ENCODE results near the gene ERO1B.

ERO1B gene

GRCh38 chr1:236301958-236302335 lies 20.2 kb upstream of the ERO1B start:
- no peak for TF ChIP-seq CTCF (IDR thresholded peaks at IDR 0.05; ENCODE audit: low read depth, low read length, missing control alignments)
- H3K4me3 ChIP-seq (replicated peaks; ENCODE audit: low read depth, low read length): no peak overlapping the region
- no peak for DNase-seq (ENCODE audit: extremely low read depth, low read depth)

GRCh38 chr1:236301080-236301957 lies 19.6 kb upstream of the ERO1B start:
- no peak for DNase-seq (ENCODE audit: extremely low read depth, low read depth)
- H3K4me3 ChIP-seq (replicated peaks; ENCODE audit: low read depth, low read length): no peak overlapping the region
- no peak for TF ChIP-seq CTCF (IDR thresholded peaks at IDR 0.05; ENCODE audit: low read depth, low read length, missing control alignments)

GRCh38 chr1:236297161-236297560 lies 15.4 kb upstream of the ERO1B start:
- no peak for TF ChIP-seq CTCF (IDR thresholded peaks at IDR 0.05; ENCODE audit: low read depth, low read length, missing control alignments)
- DNase-seq (ENCODE audit: extremely low read depth, low read depth): no peak
- no peak overlapping the region for H3K4me3 ChIP-seq (replicated peaks; ENCODE audit: low read depth, low read length)

GRCh38 chr1:236292425-236292824 lies 10.7 kb upstream of the ERO1B start:
- TF ChIP-seq CTCF (IDR thresholded peaks at IDR 0.05; ENCODE audit: low read depth, low read length, missing control alignments): no peak
- DNase-seq (ENCODE audit: extremely low read depth, low read depth): no peak
- no peak overlapping the region for H3K4me3 ChIP-seq (replicated peaks; ENCODE audit: low read depth, low read length)

- no peak for DNase-seq (ENCODE audit: extremely low read depth, low read depth)
- no peak overlapping the region for H3K4me3 ChIP-seq (replicated peaks; ENCODE audit: low read depth, low read length)
- TF ChIP-seq CTCF (IDR thresholded peaks at IDR 0.05; ENCODE audit: low read depth, low read length, missing control alignments): no peak
Measured at GRCh38 chr1:236289492-236290131, 7.9 kb upstream of the ERO1B start.

- no peak for DNase-seq (ENCODE audit: extremely low read depth, low read depth)
- H3K4me3 ChIP-seq (replicated peaks; ENCODE audit: low read depth, low read length): no peak overlapping the region
- TF ChIP-seq CTCF (IDR thresholded peaks at IDR 0.05; ENCODE audit: low read depth, low read length, missing control alignments): no peak
Measured at GRCh38 chr1:236288620-236288976, 6.8 kb upstream of the ERO1B start.

Data from HFF-Myc (cell line).